Fibroblast of the conjunctiva (primary cell): ENCODE data around the gene SORCS2.
"Not testable (repeated sequence)": the region's sequence is repeated elsewhere in the genome, so short reads cannot be mapped to it uniquely, and the experiment has no call there.

Experiments
- DNase-seq: peaks from one replicate; pipeline ENCODE4 v3.0.0-alpha.2; 2010; ENCODE audit warnings: low read depth

The SORCS2 gene

DNA sequence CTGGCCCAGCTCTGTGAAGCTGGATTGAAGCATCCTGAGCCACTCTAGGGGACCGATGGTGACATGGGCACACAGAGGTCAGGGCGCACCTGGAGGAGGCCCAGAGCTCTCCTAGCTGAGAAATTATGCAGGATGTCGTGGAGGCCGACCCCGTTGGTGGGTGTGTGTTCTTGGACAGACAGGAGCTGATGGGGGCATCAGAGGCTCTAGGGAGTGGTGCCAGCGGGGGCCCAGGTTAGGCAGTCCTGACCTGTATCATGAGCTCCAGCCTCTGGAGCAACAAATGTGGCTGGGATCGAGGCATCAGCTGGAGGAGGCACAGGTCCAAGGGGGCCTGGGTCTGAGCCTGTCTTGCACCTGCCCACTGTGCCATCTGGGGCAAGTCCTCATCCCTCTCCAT, 367.0 kb downstream of the SORCS2 start:
- DNase-seq, result no peak

DNA sequence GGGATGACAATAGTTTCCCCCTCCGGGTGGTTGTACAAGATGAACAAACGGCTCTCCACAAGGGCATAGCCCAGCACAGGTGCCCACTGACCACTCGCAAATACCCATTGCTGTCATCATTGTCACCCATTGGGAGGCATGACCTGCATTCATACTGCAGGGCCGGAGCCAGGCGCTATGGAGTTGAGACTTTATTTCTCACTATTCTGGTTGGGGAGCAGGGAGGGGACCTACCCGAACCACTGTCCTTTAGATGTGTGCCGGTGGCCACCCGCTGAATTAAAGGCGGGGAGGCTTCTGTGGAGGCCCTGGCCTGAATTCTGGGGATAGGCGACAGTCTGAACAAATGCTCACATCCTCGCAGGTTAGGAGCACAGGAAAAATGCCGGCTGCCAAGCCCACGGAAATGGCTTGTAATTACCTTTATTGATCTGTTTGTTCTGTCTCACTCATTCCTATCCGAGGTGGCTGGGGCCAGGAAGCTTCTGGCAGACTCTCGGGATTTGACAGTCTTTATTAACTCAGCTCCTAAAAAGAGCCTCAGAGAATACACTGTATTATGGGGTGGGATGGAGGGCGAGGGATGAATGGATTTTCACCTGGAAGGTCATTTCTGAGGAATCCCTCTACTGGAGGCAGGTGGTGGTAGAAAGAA, 367.5 kb downstream of the SORCS2 start:
- no peak for DNase-seq

DNA sequence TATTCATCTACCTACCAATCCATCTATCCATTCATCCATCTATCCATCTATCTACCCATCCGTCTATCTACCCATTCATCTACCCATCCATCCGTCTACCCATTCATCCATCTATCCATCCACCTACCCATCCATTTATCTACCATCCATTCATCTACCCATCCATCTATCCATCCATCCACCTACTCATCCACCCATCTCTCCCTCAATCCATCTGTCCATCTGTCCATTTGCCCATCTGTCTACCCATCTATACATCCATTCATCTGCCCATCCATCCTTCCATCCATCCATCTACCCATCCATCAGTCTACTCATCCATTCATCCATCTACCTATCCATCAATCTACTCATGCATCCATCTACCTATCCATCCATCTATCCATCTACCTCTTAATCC, 369.2 kb downstream of the SORCS2 start:
- no peak for DNase-seq

DNA sequence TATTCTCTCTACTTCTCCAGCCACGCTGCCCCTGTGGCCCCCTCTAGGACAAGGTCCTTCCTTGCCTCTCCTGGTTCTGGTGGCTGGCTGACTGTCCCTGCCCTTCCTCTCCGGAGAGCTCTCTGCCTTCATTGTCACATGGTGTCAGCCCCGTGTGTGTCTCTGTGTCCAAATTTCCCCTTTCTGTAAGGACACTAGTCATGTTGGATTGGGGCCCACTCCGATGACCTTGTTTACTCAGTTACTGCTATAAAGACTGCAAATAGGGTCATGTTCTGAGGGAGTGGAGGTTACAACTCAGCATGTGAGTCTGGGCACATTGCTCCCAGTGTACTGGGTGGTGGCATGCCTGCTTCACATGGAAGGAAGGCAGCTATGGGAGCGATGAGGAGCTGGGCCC, 371.9 kb downstream of the SORCS2 start:
- DNase-seq, result no peak

DNA sequence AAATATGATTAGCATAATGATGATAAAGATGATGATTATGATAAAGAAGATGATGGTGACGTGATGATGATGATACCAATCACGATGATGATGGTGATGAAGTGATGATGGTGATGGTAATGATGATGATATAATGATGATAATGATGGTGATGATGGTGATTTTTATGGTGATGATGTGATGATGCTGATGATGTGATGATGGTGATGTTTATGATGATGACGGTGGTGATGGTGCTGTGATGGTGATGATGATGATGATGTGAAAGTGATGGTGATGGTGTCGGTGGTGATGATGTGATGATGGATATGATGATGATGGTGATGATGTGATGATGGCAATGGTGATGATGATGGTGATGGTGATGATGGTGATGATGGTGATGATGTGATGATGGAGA, 373.1 kb downstream of the SORCS2 start:
- DNase-seq, result no peak

DNA sequence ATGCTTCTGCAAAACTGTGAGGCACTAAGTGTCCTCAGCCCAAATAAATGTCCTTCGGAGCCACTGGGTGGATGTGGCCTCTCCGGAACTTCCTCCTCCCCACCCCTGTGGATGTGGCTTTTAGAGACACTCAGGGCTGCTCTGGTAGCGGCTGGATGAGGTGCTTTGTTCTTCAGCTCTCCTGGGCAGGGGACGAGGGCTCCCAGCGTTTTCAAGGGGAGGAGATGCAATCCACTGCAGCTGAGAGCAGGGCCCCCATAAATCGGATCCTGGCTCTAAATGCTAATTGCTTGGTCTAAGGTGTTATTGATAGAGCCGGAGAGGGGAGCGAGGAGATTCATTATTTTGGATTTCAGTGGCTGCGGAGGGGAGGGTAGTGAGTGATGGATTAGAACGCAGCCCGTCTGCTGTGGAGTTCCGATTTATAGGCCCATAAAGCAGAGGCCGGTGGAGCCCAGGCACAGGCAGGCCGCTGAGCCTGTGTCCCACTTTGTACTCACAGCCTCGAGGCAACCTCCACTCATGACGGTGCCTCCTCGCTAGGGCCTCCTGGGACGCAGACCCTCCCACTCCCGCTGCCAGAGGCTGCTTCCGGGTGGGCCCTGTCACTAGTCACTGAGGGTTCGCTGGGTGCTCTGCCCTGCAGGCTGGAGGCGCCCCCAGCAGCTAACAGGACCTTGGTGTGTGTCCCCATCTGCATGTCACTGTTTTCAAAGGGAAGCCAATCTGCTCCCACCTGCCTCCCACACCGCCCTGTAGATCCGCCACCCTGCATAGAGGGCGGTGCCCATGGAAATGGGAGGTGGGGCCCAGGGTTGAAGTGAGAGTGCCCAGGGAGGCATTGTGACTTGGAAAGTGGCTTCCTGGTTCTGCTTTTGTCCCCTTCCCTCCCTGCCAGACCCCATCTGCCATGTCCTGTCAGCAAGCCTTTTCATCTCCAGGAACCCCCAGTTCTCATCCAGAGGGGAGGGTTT, 377.8 kb downstream of the SORCS2 start:
- DNase-seq, result no peak

DNA sequence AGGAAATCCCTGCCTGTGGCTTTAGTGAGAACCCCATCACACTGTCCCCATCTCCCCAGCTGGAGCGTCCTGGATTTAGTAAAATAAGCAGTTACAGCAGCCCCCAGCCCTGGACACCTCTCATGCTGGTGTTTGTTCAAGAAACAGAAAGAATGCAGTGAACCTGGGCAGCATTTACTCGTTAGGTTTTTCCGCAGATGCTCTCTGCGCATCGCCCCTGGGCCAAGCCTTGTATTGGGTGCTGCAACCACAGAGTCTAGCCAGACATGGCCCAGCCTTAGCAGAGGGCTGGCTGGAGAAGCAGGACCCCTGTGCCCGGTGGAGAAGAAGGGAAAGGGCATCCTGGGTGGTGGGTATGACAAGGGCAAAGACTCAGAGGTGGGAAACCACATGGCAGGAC, 378.7 kb downstream of the SORCS2 start:
- no peak for DNase-seq

DNA sequence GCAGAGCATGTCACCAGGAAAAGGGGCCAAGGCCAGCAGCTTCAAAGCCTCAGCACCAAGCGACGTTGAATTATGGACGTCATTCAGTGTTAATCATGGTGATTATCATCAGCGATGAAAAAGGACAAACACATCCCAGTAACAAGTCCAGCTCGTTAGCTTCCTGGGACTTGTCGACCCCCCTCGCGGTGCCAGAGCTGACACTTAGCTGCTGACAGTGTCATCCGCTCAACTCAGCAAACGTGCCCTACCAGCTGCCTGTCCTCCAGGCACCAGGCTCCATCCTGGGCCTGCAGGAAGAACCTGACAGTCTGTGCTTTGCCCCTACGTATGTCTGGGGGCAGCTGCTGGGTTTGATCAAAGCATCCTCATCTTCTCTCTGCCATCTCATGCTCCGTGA, 379.4 kb downstream of the SORCS2 start:
- no peak for DNase-seq

DNA sequence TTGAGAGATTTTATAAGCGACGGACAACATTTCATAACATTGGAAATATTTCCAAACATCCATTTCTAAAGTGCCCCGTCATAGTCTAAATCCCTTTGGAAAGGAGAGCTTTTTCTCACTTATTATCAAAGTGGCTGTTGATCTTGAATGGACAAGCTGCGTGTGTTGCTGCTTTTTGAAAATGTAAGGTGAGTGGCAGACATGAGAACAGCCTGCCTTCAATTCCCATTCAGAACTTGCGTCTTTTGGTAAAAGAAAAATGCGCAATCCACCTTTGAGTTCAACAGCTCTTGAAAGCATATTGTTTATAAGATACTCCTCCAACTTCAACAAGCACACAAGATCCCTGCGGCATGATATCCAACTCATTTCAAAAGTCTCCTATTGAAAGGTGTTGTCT, 380.6 kb downstream of the SORCS2 start:
- DNase-seq, result no peak

DNA sequence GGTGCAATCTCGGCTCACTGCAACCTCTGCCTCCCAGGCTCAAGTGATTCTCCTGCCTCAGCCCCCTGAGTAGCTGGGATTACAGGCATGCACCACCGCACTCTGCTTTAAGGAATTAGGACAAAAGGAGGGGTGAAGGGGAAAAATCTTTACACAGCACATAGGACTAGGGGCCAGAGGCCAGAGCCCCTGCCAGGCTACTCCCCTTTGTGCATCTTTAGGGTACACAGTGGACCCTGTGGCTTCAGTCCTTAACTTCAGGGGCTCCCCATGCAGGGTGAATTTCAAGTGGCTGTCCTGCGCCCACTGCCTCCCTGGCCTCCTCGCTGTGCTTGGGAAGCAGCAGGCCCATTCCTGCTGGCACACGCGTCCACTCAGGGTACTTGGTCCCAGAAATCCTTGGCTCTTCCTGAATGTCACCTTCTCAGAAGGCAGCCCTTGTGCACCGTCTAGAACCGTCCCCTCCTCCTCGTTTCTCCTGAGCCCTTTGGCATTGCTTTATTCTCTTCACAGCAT, 381.3 kb downstream of the SORCS2 start:
- no peak for DNase-seq

DNA sequence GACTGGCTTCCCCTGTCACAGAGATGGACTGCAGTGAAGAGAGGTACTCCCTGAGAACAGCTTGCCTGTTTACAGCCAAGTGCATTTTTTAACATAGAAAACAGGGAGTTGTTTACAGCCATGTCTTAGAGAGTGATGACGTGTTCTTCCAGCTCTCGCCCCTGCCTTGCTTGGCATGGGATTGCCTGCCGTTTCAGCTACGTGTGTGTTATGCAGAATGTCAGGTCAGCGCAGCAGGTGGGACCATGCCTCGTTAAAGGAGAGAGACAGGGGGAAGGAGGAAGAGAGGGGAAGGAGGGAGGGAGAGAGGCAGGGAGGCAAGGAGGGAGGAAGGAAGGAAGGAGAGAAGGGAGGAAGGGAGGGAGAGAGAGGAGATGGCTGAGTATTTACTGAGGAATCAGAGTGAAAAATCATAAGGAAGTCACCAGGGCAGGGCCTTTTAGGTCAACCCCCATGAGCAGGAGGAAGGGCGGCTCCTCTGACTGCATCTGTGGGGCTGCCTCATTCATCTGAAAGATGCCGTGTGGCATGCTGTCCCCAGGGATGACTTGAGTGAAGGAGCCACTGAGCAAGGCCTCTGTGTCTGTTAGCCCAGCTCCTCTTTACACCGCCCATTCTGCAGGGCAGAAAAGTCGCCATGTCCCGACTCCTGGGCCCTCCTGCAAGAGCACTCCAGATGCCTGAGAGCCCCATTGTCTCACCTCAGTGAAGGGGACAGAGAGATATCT, 382.1 kb downstream of the SORCS2 start:
- no peak for DNase-seq

DNA sequence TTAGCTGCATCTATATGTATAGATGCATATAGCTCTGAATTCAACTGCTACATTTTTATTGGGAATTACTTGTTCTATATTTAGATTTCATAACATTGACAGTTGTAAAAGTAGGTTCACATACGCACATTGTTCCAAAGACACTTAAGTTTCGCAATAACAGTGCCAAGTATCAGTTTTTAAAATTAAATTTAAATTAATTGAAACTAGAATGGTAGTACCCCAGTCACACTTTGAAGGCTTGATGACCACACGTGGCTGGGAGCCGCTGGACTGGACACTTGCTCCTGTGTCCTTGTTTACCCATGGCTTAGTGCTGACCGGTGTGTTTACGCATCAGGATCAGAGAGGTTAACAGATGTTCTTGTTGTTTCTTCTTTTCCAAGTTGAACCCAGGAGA, 383.1 kb downstream of the SORCS2 start:
- DNase-seq, result no peak

DNA sequence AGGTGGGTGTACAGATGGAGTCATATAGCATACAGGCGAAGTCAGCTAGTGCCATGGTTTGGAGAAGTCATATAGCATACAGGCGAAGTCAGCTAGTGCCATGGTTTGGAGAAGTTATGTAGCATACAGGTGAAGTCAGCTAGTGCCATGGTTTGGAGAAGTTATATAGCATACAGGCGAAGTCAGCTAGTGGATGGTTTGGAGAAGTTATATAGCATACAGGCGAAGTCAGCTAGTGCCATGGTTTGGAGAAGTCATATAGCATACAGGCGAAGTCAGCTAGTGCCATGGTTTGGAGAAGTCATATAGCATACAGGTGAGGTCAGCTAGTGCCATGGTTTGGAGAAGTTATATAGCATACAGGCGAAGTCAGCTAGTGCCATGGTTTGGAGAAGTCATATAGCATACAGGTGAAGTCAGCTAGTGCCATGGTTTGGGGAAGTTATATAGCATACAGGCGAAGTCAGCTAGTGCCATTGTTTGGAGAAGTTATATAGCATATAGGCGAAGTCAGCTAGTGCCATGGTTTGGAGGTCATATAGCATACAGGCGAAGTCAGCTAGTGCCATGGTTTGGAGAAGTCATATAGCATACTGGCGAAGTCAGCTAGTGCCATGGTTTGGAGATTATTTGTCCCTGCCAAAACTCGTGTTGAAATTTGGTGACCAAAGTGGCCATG, 385.2 kb downstream of the SORCS2 start:
- not testable (repeated sequence) for DNase-seq

DNA sequence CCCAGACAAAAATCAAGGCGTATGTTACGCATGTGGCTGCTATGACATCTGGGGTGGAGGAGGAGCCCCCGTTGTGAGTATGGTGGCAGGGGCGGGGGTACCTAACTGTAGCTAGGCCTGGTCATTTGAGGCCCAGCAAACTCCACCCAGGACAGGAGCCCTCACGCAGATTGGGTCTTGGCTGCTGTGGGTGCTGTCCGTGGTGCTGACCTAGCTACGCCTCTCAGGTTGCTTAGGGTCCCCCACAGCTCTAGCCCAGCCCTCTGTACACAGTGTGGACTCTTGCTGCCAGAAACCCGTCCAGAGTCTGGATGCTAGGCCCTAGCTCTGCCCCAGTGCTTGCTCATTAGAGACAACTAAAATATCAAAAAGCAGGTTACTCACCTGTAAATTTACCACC, 389.1 kb downstream of the SORCS2 start:
- DNase-seq, result no peak

DNA sequence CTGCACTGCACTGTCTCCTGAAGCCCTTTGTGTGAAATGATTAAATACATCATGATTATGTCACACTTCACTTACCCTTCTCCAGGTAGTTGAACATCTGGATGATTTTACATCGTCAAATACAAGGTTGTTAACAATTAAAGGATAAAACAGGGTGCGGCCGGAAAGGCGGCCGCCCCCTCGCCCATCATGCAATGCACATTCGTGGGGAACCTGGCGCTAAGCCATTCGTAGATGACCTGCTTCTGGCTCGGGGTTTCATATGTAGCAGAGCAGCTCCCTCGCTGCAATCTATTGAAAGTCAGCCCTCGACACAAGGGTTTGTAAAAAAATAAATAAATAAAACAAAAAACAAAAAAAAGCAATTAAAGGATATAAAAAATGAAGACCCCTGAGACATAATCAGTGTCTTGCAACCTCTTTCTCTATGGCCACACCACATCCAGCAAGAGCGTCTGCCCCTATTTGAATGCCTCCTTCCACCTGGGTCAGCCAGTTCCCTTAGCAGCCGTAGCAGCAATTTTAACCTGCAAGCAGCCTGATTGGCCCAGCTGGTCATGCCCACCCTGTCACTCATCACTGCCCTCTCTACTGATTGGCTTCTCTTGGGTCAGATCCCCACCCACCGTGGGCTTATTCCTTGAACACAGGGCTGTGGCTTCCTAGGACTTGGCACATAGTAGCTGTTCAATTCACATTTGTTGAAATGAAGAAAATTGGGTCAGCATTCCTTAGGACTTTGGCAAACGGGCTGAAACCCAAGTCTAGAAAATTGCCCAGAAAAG, 390.2 kb downstream of the SORCS2 start:
- no peak for DNase-seq

DNA sequence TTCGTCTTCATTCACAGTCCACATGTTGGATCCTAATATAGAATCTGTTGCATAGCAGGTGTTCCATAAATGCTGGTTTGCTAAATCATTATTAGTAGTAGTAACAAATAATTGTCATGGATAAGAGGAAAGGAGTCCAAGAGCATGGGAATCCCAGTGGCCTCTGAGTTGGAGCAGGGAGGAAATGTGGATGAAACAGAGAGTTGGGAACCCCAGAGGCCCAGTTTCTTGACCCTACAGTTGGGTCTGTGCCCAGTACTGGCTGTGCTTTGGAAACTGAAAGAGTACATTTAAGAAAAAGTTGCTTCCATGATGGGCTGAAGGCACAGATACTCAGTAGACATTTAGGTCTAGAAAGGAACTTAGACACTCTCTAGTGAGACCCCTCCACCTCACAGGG, 391.8 kb downstream of the SORCS2 start:
- no peak for DNase-seq

DNA sequence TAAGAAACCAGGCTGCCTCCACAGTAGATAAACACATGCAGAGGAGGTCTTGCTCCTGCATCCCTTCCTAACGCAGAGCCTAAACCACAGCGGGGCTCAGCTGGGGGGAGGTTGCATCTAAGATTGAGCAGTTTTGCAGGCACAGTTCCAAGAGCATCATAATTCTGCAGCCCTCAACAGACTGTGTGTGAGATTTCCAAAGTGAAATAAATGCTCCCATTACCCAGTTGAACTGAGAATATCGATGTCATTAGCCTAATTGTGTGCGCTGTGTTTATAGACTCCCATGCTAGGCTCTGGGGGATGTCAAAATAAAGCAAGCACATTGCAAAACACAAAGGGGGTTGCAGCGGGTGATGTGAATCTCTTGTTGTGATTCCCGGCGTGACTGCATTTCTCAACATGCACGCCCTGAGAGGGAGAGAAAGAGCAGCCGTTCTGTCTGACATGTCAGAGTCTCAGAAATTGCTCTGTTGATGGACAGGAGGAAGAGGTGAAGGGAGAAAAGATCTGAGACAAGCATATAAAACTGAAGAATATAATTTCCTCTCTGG, 392.3 kb downstream of the SORCS2 start:
- DNase-seq, result no peak

DNA sequence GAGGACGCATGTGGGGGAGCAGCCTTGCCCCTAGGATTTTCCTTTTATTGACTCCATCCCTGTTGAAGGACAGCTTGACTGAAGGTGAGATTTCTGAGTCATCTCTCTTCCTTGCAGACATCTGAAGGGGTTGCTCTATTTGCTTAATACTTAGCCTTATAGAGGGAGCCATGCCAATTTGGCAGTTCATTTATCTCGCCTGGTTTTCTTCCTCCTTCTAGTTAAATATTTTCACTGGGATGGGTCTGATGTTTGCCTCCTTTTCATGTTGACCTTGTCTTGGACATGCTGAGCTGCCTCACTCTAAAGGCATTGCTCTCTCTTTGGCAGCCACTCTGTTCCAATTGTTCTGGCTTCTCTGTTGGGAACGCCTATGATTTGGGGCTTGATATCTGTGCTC, 393.4 kb downstream of the SORCS2 start:
- no peak for DNase-seq

DNA sequence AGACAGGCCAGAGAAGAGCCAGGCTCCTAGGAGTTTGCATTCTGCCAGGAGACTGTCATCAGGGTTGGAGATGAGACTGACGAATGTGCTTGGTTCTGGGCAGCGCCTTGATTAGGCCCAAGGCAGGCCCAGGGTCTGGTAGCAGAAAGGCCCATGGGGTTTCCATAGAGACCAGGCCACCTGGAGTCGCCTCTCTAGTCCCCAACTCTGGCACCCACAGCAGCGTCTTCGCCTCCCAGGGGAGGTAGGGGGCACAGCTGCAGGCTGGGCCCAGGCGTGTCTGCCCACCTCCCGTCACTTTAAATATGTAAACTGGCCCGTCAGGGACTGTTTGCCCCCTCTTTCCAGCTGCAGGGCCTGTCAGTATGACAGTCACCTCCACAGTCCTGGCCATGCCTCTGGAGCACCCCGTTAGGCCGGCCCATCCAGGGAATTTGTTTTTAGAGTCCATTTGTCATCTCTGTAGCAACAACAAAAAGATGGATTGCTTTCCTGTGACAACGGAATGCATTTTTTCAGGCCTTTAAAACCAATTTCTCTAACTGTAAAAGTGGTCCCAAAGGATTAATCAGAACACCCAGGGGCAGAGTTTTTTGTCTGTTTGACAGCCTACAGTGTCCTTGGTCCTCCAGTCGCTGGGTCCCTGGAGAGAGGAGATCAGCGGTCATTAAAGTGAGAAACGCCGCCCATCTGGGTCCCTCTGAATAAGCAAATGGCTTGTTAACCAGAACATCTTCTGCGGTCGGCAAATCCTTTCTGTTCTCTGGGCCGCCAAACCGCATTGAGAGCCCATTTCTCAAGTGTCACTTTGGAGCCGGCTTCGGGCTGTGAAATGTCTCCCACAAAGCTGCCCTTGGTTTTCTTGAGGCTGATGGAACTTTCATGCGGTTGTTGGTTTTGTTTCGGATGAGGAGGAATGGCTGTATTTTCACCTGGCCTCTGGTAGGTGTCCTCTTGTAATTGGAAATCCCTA, 395.4 kb downstream of the SORCS2 start:
- no peak for DNase-seq

DNA sequence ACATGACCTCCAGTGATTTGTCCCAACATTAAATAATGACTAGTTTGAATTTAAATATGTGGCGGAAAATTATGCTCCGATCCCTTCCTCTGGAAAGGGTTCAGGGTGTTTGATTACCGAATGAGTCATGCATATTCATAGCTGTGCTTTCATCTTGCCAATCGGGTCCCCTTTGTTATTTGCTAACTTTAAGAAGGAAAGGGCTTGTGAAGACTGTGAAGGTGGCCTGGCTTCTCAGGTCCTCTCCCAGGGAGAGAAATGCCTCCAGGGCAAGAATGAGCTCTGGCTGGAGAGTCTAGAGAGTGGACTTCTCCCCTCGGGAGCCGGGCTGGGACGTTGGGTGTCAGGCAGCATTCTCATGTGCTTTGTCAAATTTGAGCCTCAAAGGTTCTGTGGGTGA, 397.9 kb downstream of the SORCS2 start:
- no peak for DNase-seq
